ENCODE measurements around the gene HRK.

HRK gene

GRCh38 chr12:116881877-116882507, 751 bp upstream of the HRK start:
- Histone ChIP-seq H3K4me1 (ENCODE audit: control insufficient read depth, insufficient read depth, low read length, unreplicated experiment) (peaks cover 7% of the 10 kb centered on the region), H3K79me2 (ENCODE audit: control insufficient read depth, insufficient read depth, low read length, unreplicated experiment) (no peaks in the 10 kb centered on the region), H3K4me3 (ENCODE audit: low read depth, low read length) (peak overlapping the region; percentile 69), H2AFZ (ENCODE audit: low read length, unreplicated experiment) (no peak overlapping the region), H3K27ac (ENCODE audit: low read depth, low read length) (no peak overlapping the region), H3K36me3 (ENCODE audit: insufficient read depth, low read length) (no peaks in the 10 kb centered on the region), H3K27me3 (ENCODE audit: insufficient read depth, low read length) (peaks cover 76% of the 10 kb centered on the region)

- Histone ChIP-seq H3K4me3 (ENCODE audit: low read depth, low read length) (peak overlapping the region; percentile 70), H3K36me3 (ENCODE audit: insufficient read depth, low read length) (no peaks in the 10 kb centered on the region), H3K79me2 (ENCODE audit: control insufficient read depth, insufficient read depth, low read length, unreplicated experiment) (no peaks in the 10 kb centered on the region), H2AFZ (ENCODE audit: low read length, unreplicated experiment) (no peak overlapping the region), H3K27ac (ENCODE audit: low read depth, low read length) (no peak overlapping the region), H3K27me3 (ENCODE audit: insufficient read depth, low read length) (peaks cover 84% of the 10 kb centered on the region), H3K4me1 (ENCODE audit: control insufficient read depth, insufficient read depth, low read length, unreplicated experiment) (peaks cover 7% of the 10 kb centered on the region)
Measured at GRCh38 chr12:116880817-116881324, 370 bp downstream of the HRK start.

GRCh38 chr12:116880213-116880816, 926 bp downstream of the HRK start:
- H3K4me3 ChIP-seq (ENCODE audit: low read depth, low read length): peak overlapping the region; percentile 70
- H3K36me3 ChIP-seq (ENCODE audit: insufficient read depth, low read length): no peaks in the 10 kb centered on the region
- no peak overlapping the region for H3K27ac ChIP-seq (ENCODE audit: low read depth, low read length)
- H2AFZ ChIP-seq (ENCODE audit: low read length, unreplicated experiment): no peak overlapping the region
- peaks cover 88% of the 10 kb centered on the region for H3K27me3 ChIP-seq (ENCODE audit: insufficient read depth, low read length)
- no peaks in the 10 kb centered on the region for H3K79me2 ChIP-seq (ENCODE audit: control insufficient read depth, insufficient read depth, low read length, unreplicated experiment)
- H3K4me1 ChIP-seq (ENCODE audit: control insufficient read depth, insufficient read depth, low read length, unreplicated experiment): peaks cover 7% of the 10 kb centered on the region

- H3K4me3 ChIP-seq (ENCODE audit: low read depth, low read length): peak overlapping the region; percentile 70
- no peaks in the 10 kb centered on the region for H3K79me2 ChIP-seq (ENCODE audit: control insufficient read depth, insufficient read depth, low read length, unreplicated experiment)
- H2AFZ ChIP-seq (ENCODE audit: low read length, unreplicated experiment): no peak overlapping the region
- peaks cover 7% of the 10 kb centered on the region for H3K4me1 ChIP-seq (ENCODE audit: control insufficient read depth, insufficient read depth, low read length, unreplicated experiment)
- no peak overlapping the region for H3K27ac ChIP-seq (ENCODE audit: low read depth, low read length)
- no peaks in the 10 kb centered on the region for H3K36me3 ChIP-seq (ENCODE audit: insufficient read depth, low read length)
- H3K27me3 ChIP-seq (ENCODE audit: insufficient read depth, low read length): peaks cover 91% of the 10 kb centered on the region
Measured at GRCh38 chr12:116879509-116880212, 1.6 kb downstream of the HRK start.

- Histone ChIP-seq H3K27me3 (ENCODE audit: insufficient read depth, low read length) (peaks cover 94% of the 10 kb centered on the region), H3K79me2 (ENCODE audit: control insufficient read depth, insufficient read depth, low read length, unreplicated experiment) (no peaks in the 10 kb centered on the region), H3K27ac (ENCODE audit: low read depth, low read length) (no peak overlapping the region), H3K36me3 (ENCODE audit: insufficient read depth, low read length) (no peaks in the 10 kb centered on the region), H3K4me3 (ENCODE audit: low read depth, low read length) (peak overlapping the region; percentile 70), H3K4me1 (ENCODE audit: control insufficient read depth, insufficient read depth, low read length, unreplicated experiment) (peaks cover 7% of the 10 kb centered on the region), H2AFZ (ENCODE audit: low read length, unreplicated experiment) (no peak overlapping the region)
Measured at GRCh38 chr12:116878567-116879508, 2.4 kb downstream of the HRK start.

- Histone ChIP-seq H3K4me1 (ENCODE audit: control insufficient read depth, insufficient read depth, low read length, unreplicated experiment) (no peaks in the 10 kb centered on the region), H3K36me3 (ENCODE audit: insufficient read depth, low read length) (no peaks in the 10 kb centered on the region), H3K4me3 (ENCODE audit: low read depth, low read length) (no peak overlapping the region), H2AFZ (ENCODE audit: low read length, unreplicated experiment) (no peak overlapping the region), H3K27ac (ENCODE audit: low read depth, low read length) (no peak overlapping the region), H3K79me2 (ENCODE audit: control insufficient read depth, insufficient read depth, low read length, unreplicated experiment) (no peaks in the 10 kb centered on the region), H3K27me3 (ENCODE audit: insufficient read depth, low read length) (peaks cover 85% of the 10 kb centered on the region)
Measured at GRCh38 chr12:116876151-116876869, 4.9 kb downstream of the HRK start.

GRCh38 chr12:116874324-116874995, 6.8 kb downstream of the HRK start:
- peaks cover 79% of the 10 kb centered on the region for H3K27me3 ChIP-seq (ENCODE audit: insufficient read depth, low read length)
- H3K4me1 ChIP-seq (ENCODE audit: control insufficient read depth, insufficient read depth, low read length, unreplicated experiment): no peaks in the 10 kb centered on the region
- no peak overlapping the region for H2AFZ ChIP-seq (ENCODE audit: low read length, unreplicated experiment)
- H3K4me3 ChIP-seq (ENCODE audit: low read depth, low read length): no peak overlapping the region
- no peaks in the 10 kb centered on the region for H3K36me3 ChIP-seq (ENCODE audit: insufficient read depth, low read length)
- no peaks in the 10 kb centered on the region for H3K79me2 ChIP-seq (ENCODE audit: control insufficient read depth, insufficient read depth, low read length, unreplicated experiment)
- no peak overlapping the region for H3K27ac ChIP-seq (ENCODE audit: low read depth, low read length)

GRCh38 chr12:116870306-116870705, 10.9 kb downstream of the HRK start:
- no peaks in the 10 kb centered on the region for H3K79me2 ChIP-seq (ENCODE audit: control insufficient read depth, insufficient read depth, low read length, unreplicated experiment)
- no peak overlapping the region for H3K27ac ChIP-seq (ENCODE audit: low read depth, low read length)
- no peaks in the 10 kb centered on the region for H3K36me3 ChIP-seq (ENCODE audit: insufficient read depth, low read length)
- peaks cover 4% of the 10 kb centered on the region for H3K4me1 ChIP-seq (ENCODE audit: control insufficient read depth, insufficient read depth, low read length, unreplicated experiment)
- no peak overlapping the region for H2AFZ ChIP-seq (ENCODE audit: low read length, unreplicated experiment)
- peaks cover 39% of the 10 kb centered on the region for H3K27me3 ChIP-seq (ENCODE audit: insufficient read depth, low read length)
- H3K4me3 ChIP-seq (ENCODE audit: low read depth, low read length): no peak overlapping the region

GRCh38 chr12:116867523-116867922, 13.7 kb downstream of the HRK start:
- Histone ChIP-seq H3K79me2 (ENCODE audit: control insufficient read depth, insufficient read depth, low read length, unreplicated experiment) (no peaks in the 10 kb centered on the region), H3K27me3 (ENCODE audit: insufficient read depth, low read length) (peaks cover 14% of the 10 kb centered on the region; the same call in 1 of the 2 replicates), H3K36me3 (ENCODE audit: insufficient read depth, low read length) (no peaks in the 10 kb centered on the region), H2AFZ (ENCODE audit: low read length, unreplicated experiment) (no peak overlapping the region), H3K4me3 (ENCODE audit: low read depth, low read length) (no peak overlapping the region), H3K27ac (ENCODE audit: low read depth, low read length) (no peak overlapping the region), H3K4me1 (ENCODE audit: control insufficient read depth, insufficient read depth, low read length, unreplicated experiment) (peaks cover 18% of the 10 kb centered on the region)

Measured in ACC112 (cell line).